ENCODE measurements around the gene MT1B. TPM values are rescaled to one million over a fixed set of nuclear protein-coding genes. Genes with fewer than 3 reads are reported as not detected.

MT1B gene
- total and polyA plus RNA-seq, 9 of the 15 experiments (the other 6 are each of a cell fraction or from before 2014, with no cell fraction given) = not detected

GRCh38 chr16:56701534-56701933, 49.8 kb downstream of the MT1B start:
- H3K27me3 ChIP-seq (ENCODE audit: control insufficient read depth in 2 of 2, insufficient read depth in 2 of 2, low read length in 2 of 2) = peaks cover 0 to 19% of the 10 kb centered on the region in 2 experiments; a peak in 2 of 5 replicates
- WGBS (ENCODE audit: insufficient coverage, low coverage, missing lambda C conversion rate) = 31% methylated on average over 7 of the region's 7 CpGs
- H3K4me2 ChIP-seq (ENCODE audit: insufficient read depth, low read length) = no peak overlapping the region
- no peaks in the 10 kb centered on the region for H3K79me2 ChIP-seq (ENCODE audit: control insufficient read depth, insufficient read depth, low read length)
- intact Hi-C loops (cut with micrococcal nuclease) (no loop called here), in situ Hi-C loops (cut with MboI) (loop anchor here (5.0 kb wide), 1 partner anchor 124 kb away; no protein-coding TSS in a partner anchor)
- no peaks in the 10 kb centered on the region for H3K4me1 ChIP-seq (replicated peaks in 1 of 2; ENCODE audit: control insufficient read depth in 2 of 2, insufficient read depth in 2 of 2, low read length in 2 of 2)
- BruUV-seq (replicated peaks) = no TSS peak
- no peak overlapping the region for H3K4me3 ChIP-seq
- no peak overlapping the region for H3K27ac ChIP-seq (ENCODE audit: extremely low read depth, low read depth, low read length)
- no peaks in the 10 kb centered on the region for H3K9me3 ChIP-seq (replicated peaks; ENCODE audit: control insufficient read depth, insufficient read depth, low read depth, low read length)
- no peak for ATAC-seq
- CTCF ChIA-PET (ENCODE audit: low intra/inter-chr PET ratio) = interaction anchor here (0.7 to 2.2 kb wide), 6 partner anchors 28 to 368 kb away, joined by 3 to 26 read pairs (median 10); no protein-coding TSS in a partner anchor
- no peak overlapping the region for H2AFZ ChIP-seq (ENCODE audit: low read depth, low read length)
- H4K20me1 ChIP-seq (replicated peaks; ENCODE audit: control insufficient read depth, insufficient read depth, low read length) = no peaks in the 10 kb centered on the region
- TF ChIP-seq NELFE (IDR thresholded peaks at IDR 0.05; ENCODE audit: insufficient read depth, insufficient read length) (no peak), HDAC2 (IDR thresholded peaks at IDR 0.05) (no peak), TAF1 (IDR thresholded peaks at IDR 0.05; ENCODE audit: control insufficient read depth, extremely low read depth, insufficient read depth, low read length, severe bottlenecking) (no peak), RFX7 (CRISPR knock-in tag; IDR thresholded peaks at IDR 0.05) (no peak), NCOA6 (IDR thresholded peaks at IDR 0.05) (no peak), HMG20A (CRISPR knock-in tag; conservative IDR thresholded peaks at IDR 0.05) (no peak), PRPF4 (IDR thresholded peaks at IDR 0.05; ENCODE audit: insufficient read depth, low read depth, low read length, poor library complexity, severe bottlenecking) (no peak), NCOA4 (IDR thresholded peaks at IDR 0.05; ENCODE audit: partially characterized antibody) (no peak), ZNF57 (CRISPR knock-in tag; IDR thresholded peaks at IDR 0.05) (no peak), THAP12 (CRISPR knock-in tag; IDR thresholded peaks at IDR 0.05) (no peak), ZNF41 (CRISPR knock-in tag; conservative IDR thresholded peaks at IDR 0.05) (no peak), ZKSCAN1 (IDR thresholded peaks at IDR 0.05; ENCODE audit: low read depth, low read length) (no peak), ZNF134 (CRISPR knock-in tag; conservative IDR thresholded peaks at IDR 0.05) (no peak)
- TF ChIP-seq, protein P1, sequence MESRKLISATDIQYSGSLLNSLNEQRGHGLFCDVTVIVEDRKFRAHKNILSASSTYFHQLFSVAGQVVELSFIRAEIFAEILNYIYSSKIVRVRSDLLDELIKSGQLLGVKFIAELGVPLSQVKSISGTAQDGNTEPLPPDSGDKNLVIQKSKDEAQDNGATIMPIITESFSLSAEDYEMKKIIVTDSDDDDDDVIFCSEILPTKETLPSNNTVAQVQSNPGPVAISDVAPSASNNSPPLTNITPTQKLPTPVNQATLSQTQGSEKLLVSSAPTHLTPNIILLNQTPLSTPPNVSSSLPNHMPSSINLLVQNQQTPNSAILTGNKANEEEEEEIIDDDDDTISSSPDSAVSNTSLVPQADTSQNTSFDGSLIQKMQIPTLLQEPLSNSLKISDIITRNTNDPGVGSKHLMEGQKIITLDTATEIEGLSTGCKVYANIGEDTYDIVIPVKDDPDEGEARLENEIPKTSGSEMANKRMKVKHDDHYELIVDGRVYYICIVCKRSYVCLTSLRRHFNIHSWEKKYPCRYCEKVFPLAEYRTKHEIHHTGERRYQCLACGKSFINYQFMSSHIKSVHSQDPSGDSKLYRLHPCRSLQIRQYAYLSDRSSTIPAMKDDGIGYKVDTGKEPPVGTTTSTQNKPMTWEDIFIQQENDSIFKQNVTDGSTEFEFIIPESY (CRISPR knock-in tag; IDR thresholded peaks at IDR 0.05) = no peak
- no peak for FAIRE-seq
- POLR2A ChIA-PET = interaction anchor here (1.0 to 1.3 kb wide), 4 partner anchors 17 to 365 kb away, joined by 3 to 4 read pairs (median 3); no protein-coding TSS in a partner anchor
- DNase-seq (ENCODE audit: extremely low read depth in 1 of 4, low spot score in 3 of 4) = no peak
- no peaks in the 10 kb centered on the region for H3K9me1 ChIP-seq (ENCODE audit: control insufficient read depth, insufficient read depth, low read length)
- H3K9ac ChIP-seq (ENCODE audit: insufficient read depth in 1 of 2, low read depth in 2 of 2, low read length in 2 of 2) = no peak overlapping the region
- no peaks in the 10 kb centered on the region for H3K36me3 ChIP-seq (ENCODE audit: control insufficient read depth, insufficient read depth, low read length)
